HL-60/S4 (cell line): ENCODE measurements around the gene ISCU.

Experiments
- in situ Hi-C: fragments of 300-500 bp; cut with MboI; formaldehyde crosslinking; loops from 2 replicates; pipeline ENCODE4 v1.14.3; 2022; ENCODE audit warnings: low sequenced_read_pairs

The ISCU gene

GRCh38 chr12:108542320-108542719 lies 20.1 kb upstream of the ISCU start:
- in situ Hi-C loops: no loop called here

- in situ Hi-C loops: no loop called here
Observed at GRCh38 chr12:108543652-108544051, 18.7 kb upstream of the ISCU start.

- in situ Hi-C loops: no loop called here
Observed at GRCh38 chr12:108547686-108548085, 14.7 kb upstream of the ISCU start.

GRCh38 chr12:108548954-108549521 lies 13.4 kb upstream of the ISCU start:
- in situ Hi-C loops: no loop called here

- in situ Hi-C loops: loop anchor here (25.0 kb wide), 1 partner anchor 536 kb away; the partner anchor contains the start of genes ALKBH2 and UNG
Observed at GRCh38 chr12:108551535-108551934, 10.9 kb upstream of the ISCU start.

- in situ Hi-C loops: loop anchor here (25.0 kb wide), 1 partner anchor 534 kb away; the partner anchor contains the start of genes ALKBH2 and UNG
Observed at GRCh38 chr12:108553799-108554198, 8.6 kb upstream of the ISCU start.

- in situ Hi-C loops: loop anchor here (25.0 kb wide), 1 partner anchor 532 kb away; the partner anchor contains the start of genes ALKBH2 and UNG
Observed at GRCh38 chr12:108555383-108555782, 7.0 kb upstream of the ISCU start.

GRCh38 chr12:108559007-108559655 lies 3.3 kb upstream of the ISCU start:
- in situ Hi-C loops: loop anchor here (25.0 kb wide), 1 partner anchor 528 kb away; the partner anchor contains the start of genes ALKBH2 and UNG

- in situ Hi-C loops: loop anchor here (10.0 to 25.0 kb wide), 2 partner anchors 245 to 528 kb away; partner anchors contain the start of genes ALKBH2 and UNG
Observed at GRCh38 chr12:108559748-108560147, 2.6 kb upstream of the ISCU start.

GRCh38 chr12:108560321-108560721 lies 2.1 kb upstream of the ISCU start:
- in situ Hi-C loops: loop anchor here (10.0 to 25.0 kb wide), 2 partner anchors 244 to 527 kb away; partner anchors contain the start of genes ALKBH2 and UNG

- in situ Hi-C loops: loop anchor here (10.0 to 25.0 kb wide), 2 partner anchors 244 to 526 kb away; partner anchors contain the start of genes ALKBH2 and UNG
Observed at GRCh38 chr12:108560752-108561719, 1.4 kb upstream of the ISCU start, which contains the start of gene SART3. SART3 (minus strand) TSS chr12:108561173; CDS start chr12:108561154, 19 bp downstream.

- in situ Hi-C loops: loop anchor here (10.0 to 25.0 kb wide), 2 partner anchors 243 to 525 kb away; partner anchors contain the start of genes ALKBH2 and UNG
Observed at GRCh38 chr12:108561852-108562347, 496 bp upstream of the ISCU start.

- in situ Hi-C loops: loop anchor here (10.0 to 25.0 kb wide), 2 partner anchors 242 to 524 kb away; partner anchors contain the start of genes ALKBH2 and UNG
Observed at GRCh38 chr12:108563136-108563803, 874 bp downstream of the ISCU start.

GRCh38 chr12:108563804-108564151 lies 1.4 kb downstream of the ISCU start:
- in situ Hi-C loops: loop anchor here (10.0 to 25.0 kb wide), 2 partner anchors 241 to 524 kb away; partner anchors contain the start of genes ALKBH2 and UNG

GRCh38 chr12:108564724-108565123 lies 2.3 kb downstream of the ISCU start:
- in situ Hi-C loops: loop anchor here (10.0 to 25.0 kb wide), 2 partner anchors 240 to 523 kb away; partner anchors contain the start of genes ALKBH2 and UNG

- in situ Hi-C loops: loop anchor here (10.0 to 25.0 kb wide), 2 partner anchors 240 to 522 kb away; partner anchors contain the start of genes ALKBH2 and UNG
Observed at GRCh38 chr12:108565146-108565545, 2.8 kb downstream of the ISCU start.

GRCh38 chr12:108565976-108566375 lies 3.6 kb downstream of the ISCU start:
- in situ Hi-C loops: loop anchor here (10.0 to 25.0 kb wide), 2 partner anchors 239 to 521 kb away; partner anchors contain the start of genes ALKBH2 and UNG

GRCh38 chr12:108566452-108566851 lies 4.1 kb downstream of the ISCU start:
- in situ Hi-C loops: loop anchor here (10.0 to 25.0 kb wide), 2 partner anchors 238 to 521 kb away; partner anchors contain the start of genes ALKBH2 and UNG
